ENCODE data around the gene SWT1.

DNA sequence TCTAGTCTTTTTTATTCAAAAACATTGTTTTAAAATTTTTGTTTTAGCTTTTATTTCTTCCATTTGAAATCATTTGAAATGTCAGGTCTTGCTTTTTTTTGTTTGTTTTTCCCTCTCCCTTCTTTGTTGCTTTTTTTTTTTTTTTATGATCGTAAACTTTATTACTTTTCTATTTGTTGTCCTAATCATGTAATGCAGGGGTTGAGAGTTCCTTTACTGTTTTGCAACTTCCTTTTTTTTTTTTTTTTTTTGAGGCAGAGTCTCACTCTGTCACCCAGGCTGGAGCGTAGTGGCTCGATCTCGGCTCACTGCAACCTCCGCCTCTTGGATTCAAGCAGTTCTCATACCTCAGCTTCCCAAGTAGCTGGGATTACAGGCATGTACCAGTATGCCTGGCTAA is 135.3 kb downstream of the SWT1 start:
- TF ChIP-seq, protein P1, sequence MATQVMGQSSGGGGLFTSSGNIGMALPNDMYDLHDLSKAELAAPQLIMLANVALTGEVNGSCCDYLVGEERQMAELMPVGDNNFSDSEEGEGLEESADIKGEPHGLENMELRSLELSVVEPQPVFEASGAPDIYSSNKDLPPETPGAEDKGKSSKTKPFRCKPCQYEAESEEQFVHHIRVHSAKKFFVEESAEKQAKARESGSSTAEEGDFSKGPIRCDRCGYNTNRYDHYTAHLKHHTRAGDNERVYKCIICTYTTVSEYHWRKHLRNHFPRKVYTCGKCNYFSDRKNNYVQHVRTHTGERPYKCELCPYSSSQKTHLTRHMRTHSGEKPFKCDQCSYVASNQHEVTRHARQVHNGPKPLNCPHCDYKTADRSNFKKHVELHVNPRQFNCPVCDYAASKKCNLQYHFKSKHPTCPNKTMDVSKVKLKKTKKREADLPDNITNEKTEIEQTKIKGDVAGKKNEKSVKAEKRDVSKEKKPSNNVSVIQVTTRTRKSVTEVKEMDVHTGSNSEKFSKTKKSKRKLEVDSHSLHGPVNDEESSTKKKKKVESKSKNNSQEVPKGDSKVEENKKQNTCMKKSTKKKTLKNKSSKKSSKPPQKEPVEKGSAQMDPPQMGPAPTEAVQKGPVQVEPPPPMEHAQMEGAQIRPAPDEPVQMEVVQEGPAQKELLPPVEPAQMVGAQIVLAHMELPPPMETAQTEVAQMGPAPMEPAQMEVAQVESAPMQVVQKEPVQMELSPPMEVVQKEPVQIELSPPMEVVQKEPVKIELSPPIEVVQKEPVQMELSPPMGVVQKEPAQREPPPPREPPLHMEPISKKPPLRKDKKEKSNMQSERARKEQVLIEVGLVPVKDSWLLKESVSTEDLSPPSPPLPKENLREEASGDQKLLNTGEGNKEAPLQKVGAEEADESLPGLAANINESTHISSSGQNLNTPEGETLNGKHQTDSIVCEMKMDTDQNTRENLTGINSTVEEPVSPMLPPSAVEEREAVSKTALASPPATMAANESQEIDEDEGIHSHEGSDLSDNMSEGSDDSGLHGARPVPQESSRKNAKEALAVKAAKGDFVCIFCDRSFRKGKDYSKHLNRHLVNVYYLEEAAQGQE (IDR thresholded peaks at IDR 0.05; ENCODE audit: insufficient read depth in 1 of 2, low read depth in 2 of 2, low read length in 2 of 2): no peak
- TF ChIP-seq SIN3A (IDR thresholded peaks at IDR 0.05; ENCODE audit: borderline replicate concordance, insufficient read depth, low read length): no peak

All from PFSK-1 (cell line).